ENCODE results near the gene DUSP12.
"Not testable (repeated sequence)": the region's sequence is repeated elsewhere in the genome, so short reads cannot be mapped to it uniquely, and the experiment has no call there.

DUSP12 gene

DNA sequence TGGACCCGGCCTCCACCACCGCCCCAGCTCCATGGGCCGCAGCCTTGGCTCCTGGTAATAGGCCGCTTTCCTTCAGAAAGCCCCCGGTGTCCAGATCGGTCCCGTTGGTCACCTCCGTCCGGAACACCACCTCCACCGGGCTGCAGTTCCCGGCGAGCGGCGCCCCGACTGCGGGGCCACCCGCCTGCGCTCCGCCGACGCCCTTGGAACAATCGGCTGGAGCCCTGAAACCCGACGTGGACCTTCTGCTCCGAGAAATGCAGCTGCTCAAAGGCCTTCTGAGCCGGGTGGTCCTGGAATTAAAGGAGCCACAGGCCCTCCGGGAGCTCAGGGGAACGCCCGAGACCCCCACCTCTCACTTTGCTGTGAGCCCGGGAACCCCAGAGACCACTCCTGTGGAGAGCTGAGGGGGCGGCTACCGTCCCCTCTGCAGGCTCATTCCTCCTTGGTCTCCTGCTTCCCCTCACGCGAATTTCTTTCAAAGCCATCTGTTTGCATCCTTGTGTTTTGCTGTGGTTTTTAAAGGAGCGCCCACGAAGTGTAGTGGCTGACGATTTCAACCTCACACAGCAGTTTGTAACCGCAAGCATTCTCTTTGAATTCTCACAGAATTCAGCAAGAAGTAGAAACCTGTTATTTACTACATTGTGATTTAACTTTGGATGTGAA lies 22.2 kb upstream of the DUSP12 start:
- DNase-seq (ENCODE audit: low read depth) = no peak

DNA sequence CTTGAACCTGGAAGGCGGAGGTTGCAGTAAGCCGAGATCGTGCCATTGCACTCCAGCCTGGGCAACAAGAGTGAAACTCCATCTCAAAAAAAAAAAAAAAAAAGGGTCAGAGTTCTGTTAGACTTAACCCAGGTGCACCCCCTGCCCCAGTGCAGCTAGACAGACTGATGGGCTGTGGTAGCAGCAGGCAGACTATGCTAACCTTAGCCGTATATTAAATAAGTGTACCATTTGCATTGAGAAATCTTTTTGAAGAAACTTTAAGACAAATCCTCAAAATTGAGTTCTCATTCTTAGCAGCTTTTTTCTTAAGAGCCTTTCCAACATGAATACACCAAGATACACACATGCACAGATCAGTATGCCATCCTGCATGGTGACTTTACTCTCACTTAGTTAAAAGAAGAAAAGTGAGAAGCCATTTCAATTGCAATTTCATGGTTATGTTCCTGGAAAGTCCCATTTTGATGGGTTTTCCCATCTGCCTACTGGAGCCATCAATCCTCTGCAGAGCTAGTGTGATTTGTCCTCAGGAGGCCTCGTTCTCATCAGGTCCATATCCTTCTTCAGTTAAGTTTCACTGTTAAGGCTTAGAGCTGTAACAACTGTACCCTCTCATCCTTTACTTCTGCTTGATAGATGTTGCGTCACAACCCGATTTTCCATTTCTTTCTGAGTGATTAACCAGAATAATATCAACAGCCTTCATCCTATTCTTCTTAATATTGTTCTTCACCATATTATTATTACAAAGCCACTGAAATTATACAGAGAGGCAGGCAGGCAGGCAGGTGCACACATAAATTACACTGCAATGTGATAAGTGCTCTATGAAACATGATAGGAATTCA lies 21.0 kb upstream of the DUSP12 start:
- no peak for DNase-seq (ENCODE audit: low read depth)

DNA sequence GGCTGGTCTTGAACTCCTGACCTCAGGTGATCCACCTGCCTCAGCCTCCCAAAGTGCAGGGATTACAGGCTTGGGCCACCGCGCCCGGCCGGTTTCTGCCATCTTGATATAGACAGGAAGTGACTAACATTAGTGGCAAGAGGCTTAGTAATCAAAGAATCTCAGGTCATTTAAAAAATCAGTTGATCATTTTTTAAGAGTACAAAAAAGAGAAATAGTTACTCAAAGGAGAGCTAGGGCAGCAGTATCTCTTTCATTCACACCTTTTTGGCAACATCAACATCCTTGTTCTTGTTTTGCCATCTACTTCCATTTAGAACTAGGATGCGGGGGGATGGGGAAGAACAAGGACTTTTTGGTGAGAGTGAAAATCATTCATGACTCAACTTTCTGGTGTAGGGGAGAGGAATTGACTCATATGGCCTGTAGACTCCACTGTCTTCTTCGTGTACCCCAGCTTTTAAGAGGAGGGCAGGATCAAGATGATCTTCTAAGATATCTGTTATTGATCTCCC lies 19.5 kb upstream of the DUSP12 start:
- no peak for DNase-seq (ENCODE audit: low read depth)

DNA sequence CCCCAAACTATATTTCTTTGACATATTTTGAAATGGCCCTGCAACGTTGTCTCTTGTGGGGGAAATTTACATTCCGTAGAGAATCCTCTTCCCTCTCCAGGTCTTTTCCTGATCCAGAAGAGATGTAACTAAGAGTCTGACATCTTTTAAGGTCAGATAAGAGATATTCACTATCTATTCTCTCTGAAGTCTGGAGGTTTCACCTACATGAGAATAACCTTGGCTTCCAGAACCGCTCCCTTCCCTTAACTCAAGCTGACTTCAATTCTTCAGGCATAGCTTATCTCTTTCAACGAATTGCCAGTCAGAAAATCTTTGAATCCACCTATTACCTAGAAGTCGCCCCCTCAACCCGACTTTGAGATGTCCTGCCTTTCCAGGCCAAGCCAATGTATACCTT lies 18.3 kb upstream of the DUSP12 start:
- DNase-seq (ENCODE audit: low read depth) = no peak

DNA sequence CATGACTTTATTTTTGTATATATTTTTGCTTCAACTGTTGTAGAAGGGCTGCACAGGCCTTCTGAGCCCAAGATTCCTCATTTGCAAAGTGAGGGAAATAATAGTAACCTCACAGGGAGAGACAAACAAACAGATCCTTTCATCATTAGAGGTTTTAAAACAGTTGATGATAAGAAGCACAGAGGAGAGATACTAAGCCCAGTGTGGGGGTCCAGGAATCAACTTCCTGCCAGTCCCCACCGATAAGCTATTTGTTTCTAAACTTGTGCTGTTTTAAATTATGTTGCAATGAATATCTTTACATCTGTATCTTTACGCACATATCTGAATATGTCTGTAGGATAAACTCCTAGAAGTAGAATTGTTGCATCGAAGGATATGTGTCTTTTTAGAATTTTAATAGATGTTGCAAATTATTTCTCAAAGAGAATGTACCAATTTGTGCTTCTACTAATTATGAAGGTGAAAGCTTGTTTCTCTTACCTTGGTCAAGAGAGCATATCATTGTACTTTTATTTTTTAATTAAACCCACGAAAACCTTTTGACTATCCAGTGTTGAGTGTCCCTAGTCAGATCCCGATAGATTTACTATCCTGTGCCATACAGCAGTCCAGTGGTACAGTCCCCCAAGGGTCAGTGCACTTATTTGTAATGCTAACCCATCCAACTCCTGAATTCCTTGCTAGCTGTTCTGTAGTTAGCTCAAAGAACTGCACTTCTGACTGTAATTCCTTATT lies 17.4 kb upstream of the DUSP12 start:
- no peak for DNase-seq (ENCODE audit: low read depth)

DNA sequence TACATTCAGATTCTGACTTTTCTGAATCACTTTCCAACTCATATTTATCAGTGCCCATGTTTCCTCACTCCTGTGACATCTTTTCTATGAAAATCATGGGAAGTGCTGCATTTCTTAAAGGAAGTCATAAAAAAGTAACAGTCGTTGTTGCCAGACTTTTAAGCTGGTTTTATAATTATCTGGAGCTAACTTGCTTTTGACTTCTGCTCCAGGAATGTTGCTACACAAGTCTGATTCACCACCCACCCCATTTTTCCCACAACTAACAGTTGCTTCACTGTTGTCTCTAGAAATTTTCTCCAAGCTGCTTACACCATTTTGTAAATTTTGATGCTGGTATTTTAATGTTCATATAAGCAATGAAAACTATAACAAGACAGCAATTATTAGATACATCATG lies 16.1 kb upstream of the DUSP12 start:
- DNase-seq (ENCODE audit: low read depth) = no peak

DNA sequence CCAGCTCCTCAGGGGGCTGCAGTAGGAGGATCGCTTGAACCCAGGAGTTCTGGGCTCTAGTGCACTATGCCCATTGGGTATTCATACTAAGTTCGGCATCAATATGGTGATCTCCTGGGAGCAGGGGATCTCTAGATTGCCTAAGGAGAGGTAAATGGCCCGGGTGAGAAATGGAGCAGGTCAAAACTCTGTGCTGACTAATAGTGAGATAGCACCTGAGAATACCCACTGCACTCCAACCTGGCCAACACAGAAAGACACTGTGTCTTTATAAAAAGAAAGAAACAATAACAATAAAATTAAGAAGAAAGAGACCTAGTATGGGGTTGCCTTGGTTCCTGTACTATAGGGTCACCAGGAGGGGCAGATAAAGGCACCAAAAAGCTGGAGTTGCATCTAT lies 13.7 kb upstream of the DUSP12 start:
- no peak for DNase-seq (ENCODE audit: low read depth)

DNA sequence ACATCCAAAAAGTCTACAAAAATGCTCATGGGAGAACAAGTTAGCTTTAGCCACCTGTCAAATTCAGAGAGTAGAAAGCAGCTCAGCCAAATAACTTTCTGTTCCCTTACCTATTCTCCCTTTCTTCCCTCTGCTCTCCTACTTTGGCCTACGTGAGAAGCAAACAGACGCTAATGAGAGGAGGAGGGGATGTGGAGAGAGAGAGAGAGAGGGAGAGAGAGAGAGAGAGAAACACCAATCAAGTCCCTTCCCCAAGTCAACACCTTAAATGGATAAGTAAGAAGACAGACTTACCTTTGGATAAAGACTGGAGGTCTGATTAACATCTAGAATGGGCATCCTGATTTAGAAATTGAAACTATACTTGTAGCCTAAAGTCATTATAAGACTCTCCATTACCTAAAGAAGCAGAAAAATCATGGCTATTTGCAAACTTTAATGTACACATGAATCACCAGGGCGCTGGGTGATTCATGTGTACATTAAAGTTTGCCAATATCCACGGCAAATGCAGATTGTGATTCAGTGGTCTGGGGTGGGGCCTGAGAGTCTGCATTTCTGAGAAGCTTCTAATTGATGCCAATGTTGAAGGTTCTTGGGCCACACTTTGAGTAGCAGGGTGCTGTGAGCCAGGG lies 13.1 kb upstream of the DUSP12 start:
- no peak for DNase-seq (ENCODE audit: low read depth)

DNA sequence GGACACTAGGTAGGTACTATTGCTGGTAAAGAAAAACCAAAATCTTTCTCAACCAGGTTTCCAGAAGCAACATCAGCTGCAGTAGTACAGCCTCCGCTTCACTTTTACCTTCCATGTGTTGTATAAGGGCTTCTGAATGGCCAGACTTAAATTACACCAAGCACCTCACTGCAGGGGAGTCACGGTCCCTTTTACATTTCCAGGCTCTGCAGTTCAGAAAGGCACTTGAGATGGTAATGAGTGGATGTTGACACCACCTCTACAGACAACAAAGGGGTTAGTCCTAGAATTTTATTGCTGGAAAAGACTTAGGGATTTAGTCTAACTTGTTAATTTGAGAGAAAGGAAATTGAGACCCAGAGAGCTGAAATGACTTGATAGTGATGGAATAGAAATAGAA lies 12.0 kb upstream of the DUSP12 start:
- DNase-seq (ENCODE audit: low read depth) = no peak

DNA sequence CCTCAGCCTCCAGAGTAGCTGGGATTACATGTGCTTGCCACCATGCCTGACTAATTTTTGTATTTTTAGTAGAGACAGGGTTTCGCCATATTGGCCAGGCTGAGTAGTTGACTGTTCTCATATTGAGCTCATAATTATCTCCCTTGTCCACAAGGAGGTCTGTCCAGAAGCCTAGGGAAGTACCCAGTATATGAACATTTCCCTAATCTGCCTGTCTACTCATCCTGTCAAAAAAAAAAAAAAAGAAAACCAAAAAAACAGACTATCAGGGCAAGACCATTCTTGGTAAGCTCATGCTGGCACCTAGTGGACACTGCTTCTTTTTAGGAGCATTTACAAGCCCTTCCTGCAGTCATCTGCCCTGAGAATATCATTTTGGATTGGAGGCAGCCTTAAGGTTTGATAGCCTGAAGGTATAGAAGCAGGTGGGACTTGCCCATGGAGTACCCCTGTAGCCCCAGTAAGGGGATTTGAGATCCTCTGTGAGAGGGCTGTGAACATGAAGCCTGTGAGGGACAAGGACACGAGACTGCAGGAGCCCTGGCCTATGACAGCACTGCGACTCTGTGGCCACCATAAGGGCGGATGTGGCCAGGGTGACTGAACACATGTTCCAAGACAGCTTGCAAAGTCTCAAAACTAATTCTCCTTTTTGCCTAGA lies 10.8 kb upstream of the DUSP12 start:
- no peak for DNase-seq (ENCODE audit: low read depth)

DNA sequence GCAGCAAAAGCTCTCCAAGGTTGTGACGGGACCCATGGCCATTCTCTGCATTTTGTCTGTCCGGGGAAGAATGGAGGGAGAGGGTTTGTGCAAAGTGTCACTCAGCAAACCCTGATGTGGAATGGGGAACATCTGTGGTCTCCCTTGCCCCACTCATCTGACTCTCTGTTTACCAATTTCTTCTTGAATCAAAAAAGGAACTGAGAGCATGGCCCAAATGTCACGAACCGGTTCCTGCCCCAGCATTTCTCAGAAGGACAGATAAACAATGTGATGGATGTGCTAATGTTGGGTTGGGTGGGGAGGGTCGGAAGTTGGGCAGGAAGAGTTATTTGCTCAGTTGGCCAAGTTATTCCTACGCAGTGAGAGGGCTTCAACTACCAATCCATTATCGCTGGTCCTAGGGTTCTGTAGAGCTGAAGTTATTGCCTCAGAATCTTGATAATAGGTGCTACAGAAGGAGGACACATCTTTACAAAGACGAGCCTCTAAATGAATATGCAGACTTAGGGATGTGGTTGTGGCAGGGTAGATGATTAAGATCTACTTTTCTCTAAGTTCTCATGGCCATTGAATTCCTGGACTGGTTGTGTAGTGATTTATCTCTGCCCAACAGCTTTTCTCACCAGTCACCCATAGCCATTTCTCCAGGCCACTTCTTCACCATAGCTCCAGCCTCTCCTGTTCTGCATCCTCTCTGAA lies 9.6 kb upstream of the DUSP12 start:
- no peak for DNase-seq (ENCODE audit: low read depth)

DNA sequence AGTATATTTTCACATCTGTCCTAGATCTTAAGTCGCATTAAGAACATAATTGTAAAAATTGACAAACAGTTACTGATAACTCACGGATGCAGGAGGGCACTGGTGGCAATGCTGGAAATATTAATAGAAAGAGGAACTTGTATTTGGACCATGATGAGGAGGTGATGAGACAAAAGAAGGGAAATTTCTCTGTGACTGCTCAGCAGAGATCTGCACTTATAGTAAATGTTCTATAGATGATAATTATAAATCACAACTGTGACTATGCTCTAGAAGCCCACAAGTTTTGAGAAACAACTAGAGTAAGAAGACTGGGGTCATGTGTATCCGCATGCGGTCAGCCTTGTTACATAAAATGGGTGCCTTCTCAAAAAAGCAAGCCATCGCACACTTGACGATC lies 8.7 kb upstream of the DUSP12 start:
- no peak for DNase-seq (ENCODE audit: low read depth)

DNA sequence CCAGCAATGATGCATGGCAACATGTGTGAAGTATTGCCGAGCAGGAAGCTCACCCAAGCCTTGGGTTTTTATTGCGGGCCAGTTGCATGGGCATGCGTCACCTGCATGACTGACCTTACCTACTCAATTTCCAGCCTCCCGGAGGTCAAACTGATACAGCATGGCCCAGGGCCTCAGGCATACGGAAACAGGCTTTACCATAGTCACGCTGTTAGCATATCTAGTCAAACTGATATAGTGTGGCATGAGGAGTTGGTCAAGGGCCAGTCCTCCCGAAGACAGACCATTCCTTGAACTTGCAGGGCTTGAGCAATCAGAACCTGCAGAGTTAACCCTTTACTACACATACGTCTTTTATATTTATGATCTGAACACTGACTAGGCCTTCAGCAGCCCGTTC lies 6.4 kb upstream of the DUSP12 start:
- no peak for DNase-seq (ENCODE audit: low read depth)

DNA sequence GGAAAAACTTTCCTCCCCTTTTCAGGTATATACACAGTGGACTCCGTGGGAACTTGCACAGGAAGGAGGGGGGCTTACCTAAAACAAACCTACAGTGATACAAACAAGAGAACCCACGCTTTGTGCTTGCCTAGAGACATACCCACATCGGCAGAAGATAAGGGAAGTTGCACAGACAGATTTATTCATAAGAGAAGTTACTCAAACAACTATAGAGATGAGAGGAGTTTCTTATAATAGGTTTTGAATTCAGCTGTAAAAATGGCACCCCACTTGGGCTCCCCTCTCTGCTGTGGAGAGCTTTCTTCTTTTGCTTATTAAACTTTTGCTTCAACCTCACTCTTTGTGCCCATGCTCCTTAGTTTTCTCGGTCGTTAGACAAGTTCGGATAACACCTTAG lies 1.8 kb upstream of the DUSP12 start:
- no peak for DNase-seq (ENCODE audit: low read depth)

DNA sequence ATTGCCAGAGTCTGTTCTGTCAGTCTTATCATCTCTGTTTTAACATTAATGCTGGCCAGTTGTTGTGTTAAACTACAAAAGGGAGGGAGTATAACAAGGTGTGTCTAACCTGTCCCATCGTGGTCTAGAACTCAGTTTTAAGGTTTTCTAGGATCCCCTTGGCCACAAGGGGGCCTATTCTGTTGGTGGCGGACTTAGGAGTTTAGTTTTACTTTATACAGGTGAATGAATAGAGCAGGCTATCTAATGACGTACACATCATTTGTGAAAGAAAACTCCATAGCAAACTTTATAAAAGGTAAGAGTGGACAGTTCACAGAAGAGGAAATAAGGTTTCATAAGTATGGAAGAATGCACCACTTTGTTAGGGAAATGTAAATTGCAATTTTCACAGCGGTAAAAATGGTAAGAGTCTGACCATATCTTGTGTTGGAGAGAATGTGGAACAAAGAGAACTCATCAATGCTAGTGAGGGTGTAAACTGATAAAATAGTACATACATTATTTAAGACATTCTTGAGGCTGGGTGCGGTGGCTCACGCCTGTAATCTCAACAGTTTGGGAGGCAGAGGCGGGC lies 14.0 kb downstream of the DUSP12 start:
- no peak for DNase-seq (ENCODE audit: low read depth)

DNA sequence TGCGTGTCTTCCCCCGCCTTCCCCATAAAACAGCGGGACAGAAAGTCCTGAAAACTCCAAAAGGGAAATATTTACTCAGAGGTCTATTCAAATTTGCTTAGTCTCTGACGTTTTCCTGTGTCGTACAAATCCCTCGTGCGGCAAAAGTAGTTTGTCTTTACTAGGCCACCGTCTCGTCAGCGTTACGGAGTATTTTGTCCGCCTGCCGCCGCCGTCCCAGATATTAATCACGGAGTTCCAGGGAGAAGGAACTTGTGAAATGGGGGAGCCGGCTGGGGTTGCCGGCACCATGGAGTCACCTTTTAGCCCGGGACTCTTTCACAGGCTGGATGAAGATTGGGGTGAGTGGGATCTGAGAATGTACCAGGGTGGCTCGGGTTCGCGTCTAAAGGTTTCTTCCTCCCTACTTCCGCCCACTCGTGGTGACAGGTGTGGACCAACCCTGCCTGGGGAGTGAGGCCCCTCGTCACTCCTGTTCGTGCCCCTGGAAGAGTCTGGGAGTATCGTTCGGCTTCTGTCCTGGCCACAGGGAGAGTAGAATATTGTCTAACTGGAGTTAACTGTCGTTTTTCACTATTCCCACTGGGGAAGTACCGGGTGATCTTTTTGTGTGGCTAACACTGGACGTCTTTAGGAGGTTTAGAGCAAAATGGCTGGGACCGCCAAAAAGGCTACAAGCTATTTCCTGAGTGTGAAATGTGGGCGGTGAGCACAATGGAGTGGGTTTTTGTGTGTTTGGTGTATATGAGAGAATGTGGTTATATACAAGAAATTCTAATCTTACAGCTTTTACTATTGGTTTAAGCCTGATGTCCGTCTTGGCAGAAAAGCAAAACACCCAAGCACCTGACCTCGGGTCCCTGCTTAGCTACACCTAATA lies 16.8 kb downstream of the DUSP12 start, which contains the start of gene ATF6:
Gene ATF6, plus strand, starts transcription at position 219 of the 880 bp plus-strand sequence. Its CDS starts 41 bp downstream, at position 260.
- peak; percentile 46 for DNase-seq (ENCODE audit: low read depth)

DNA sequence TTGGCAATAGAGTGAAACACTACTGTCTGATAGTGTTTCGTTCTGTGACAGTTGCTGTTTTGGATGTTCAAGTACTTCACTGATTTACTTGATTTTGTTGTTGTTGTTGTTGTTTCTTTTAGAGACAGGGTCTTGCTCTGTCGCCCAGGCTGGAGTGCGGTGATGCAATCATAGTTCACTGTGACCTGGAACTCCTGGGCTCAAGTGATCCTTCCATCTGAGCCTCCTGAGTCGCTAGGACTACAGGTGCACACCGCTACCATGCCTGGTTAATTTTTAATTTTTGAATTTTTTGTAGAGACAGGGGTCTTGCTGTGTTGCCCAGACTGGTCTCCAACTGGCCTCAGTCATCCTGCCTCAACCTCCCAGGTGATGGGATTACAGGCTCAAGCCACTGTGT lies 18.9 kb downstream of the DUSP12 start:
- DNase-seq (ENCODE audit: low read depth) = no peak

DNA sequence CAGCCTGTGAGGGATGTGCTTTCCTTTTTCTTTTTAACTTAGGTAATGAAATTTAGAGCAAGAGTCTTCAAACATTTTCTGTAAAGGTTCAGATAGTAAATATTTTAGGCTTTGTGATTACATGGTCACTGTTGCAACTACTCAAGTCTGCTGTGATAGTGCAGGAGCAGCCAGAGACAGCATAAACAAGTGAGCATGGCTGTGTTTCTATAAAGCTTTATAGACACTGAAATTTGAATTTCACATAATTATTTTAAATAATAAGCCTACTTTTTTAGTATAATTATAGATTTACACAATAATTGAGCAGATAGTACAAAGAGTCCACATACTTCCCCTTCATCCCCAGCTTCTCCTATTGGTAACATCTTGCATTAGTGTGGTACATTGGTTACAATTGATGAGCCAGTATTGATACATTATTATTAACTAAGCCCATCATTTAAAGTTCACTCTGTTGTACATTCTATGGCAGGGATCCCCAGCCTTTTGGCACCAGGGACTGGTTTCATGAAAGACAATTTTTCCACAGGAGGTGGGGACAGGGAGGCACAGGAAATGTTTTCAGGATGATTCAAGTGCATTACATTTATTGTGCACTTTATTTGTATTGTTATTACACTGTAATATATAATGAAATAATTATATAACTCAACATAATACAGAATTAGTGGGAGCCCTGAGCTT lies 19.5 kb downstream of the DUSP12 start:
- DNase-seq (ENCODE audit: low read depth) = no peak

DNA sequence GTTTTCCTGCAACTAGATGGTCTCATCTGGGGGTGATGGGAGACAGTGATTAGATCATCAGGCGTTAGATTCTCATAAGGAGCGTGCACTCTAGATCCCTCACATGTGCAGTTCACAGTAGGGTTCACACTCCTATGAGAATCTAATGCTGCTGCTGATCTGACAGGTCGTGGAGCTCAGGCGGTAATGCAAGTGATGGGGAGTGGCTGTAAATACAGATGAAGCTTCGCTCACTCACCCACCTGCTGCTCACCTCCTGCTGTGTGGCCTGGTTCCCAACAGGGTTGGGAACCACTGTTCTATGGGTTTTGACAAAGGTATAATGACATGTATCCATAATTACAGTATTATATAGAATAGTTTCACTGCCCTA lies 20.1 kb downstream of the DUSP12 start:
- not testable (repeated sequence) for DNase-seq (ENCODE audit: low read depth)

Data from stimulated activated CD8-positive, alpha-beta memory T cell treated with anti-CD3 and anti-CD28 coated beads, Interleukin-7, amount 100 ng/mL, for 24 hours (primary cell).